Activated CD4-positive, alpha-beta T cell treated with anti-CD3 and anti-CD28 coated beads for 24 hours (primary cell): ENCODE results near the gene CCDC60.

Experiments used
- DNase-seq, 2 donors: peaks; one replicate each; pipeline ENCODE4 v3.0.0-alpha.2; 2020; ENCODE audit warnings: low read depth in 2 of 2

CCDC60 gene

GRCh38 chr12:119384340-119384739 is 49.8 kb downstream of the CCDC60 start:
- DNase-seq: no peak

- DNase-seq: no peak
Observed at GRCh38 chr12:119385659-119386058, 51.1 kb downstream of the CCDC60 start.

DNA sequence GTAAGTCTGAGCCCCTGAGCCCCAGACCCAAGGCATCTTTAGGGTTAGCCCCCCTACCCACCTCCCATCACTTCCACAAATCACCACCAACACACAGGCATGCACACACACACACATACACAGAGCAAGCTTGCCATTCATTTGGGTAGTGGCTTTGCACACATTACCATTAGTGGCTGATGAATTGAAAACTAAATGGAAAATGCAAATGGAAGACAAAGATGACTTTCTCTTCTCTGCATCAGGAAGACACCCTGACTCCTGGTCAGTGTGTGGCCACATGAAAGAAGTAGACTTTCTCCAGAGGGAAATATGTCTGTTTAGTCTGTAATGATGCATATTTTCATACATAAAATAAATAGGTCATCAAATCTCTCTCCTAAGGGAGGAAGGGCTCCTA is 55.2 kb downstream of the CCDC60 start:
- no peak for DNase-seq

DNA sequence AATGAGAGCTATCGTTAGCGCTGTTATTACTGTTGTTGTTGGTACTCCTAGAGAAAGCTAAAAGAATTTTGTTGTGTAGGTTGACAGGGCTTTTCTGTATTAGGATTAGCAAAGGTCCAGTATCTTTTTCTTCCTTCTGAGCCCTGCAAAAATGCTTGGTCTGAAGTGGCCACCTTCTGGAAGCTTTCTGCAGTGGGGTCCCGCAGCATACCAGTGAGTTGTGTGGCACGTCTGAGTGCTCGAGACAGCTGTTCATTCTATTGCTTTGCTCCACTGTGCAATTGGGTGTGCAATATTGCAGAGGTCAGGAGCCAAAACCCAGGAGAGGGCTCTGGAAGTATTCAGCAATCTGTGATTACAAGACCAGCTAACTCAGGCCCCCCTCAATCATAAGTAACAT is 57.1 kb downstream of the CCDC60 start:
- no peak for DNase-seq

DNA sequence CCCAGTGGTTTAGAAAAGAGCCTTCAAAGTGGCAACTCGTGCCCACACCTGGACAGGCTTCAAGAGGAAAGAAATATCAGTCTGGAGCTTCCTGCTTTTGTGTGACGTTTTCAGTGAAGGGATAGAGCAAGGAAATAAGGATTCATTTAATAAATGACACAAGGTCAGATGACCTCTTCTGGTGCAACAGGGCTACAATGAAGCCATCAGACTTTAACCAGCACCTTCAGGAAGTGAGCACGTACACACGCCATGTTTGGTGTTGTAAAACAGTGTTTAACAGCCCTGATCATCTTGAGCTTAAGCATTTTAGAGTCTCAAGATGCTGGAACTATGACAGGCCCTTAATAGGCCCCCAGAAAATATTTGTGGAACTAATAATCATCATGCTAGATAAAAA is 59.1 kb downstream of the CCDC60 start:
- no peak for DNase-seq

DNA sequence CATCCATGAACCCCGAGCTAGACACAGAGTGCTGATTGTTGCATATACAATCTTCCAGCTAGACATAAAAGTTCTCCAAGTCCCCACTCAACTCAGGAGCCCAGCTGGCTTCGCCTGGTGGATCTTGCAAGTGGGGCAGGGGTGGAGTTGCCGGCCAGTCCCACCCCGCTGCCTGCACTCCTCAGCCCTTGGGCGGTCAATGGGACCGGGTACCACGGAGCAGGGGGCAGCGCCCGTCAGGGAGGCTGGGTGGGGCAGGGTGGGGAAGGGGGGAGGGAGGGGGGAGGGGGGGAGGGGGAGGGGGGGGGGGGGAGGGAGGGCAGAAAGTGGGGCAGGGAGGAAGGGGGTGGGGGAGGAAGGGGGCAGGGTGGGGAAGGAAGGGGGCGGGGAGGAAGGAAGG is 63.0 kb downstream of the CCDC60 start:
- no peak for DNase-seq

- no peak for DNase-seq
Observed at GRCh38 chr12:119398190-119398589, 63.7 kb downstream of the CCDC60 start.

GRCh38 chr12:119399301-119399700 is 64.8 kb downstream of the CCDC60 start:
- DNase-seq: no peak

- no peak for DNase-seq
Observed at GRCh38 chr12:119406308-119406707, 71.8 kb downstream of the CCDC60 start.

DNA sequence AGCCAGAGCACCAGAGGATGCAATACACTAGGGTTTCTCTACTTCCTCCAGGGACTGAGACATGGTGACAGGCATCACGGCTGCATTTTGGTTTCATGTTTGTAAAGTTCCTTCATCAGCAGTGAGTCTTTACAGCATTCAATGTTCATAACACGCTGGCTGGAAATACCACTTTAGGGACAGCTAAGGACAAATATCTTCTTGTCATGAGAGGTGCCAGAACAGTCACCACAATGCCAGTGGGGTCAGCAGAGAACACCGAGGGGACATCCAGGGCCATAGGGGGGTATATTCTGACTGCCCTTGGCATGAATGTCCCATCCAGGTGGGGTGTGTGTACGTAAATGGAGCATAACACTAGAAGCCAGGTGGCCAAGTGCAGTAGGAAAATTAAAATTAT is 72.3 kb downstream of the CCDC60 start:
- no peak for DNase-seq

DNA sequence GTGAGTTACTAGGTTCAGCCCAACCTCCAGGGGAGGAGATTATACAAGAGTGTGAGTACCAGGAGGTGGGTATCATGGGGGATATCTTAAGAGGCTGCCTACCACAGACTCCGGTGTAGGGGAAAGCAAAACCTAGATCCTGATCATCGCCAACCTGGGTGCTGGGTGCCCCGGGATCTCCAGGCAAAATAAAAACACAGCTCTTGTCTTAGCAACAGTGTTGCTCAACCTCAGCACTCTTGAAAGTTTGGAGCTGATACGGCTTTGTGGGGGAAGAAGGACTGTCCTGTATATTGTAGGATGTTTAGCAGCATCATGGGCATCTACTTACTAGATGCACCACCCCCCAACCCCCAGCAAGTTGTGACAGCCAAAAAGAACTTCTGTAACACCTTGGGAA is 74.5 kb downstream of the CCDC60 start:
- DNase-seq: no peak

GRCh38 chr12:119410396-119410795 is 75.9 kb downstream of the CCDC60 start:
- no peak for DNase-seq

- no peak for DNase-seq
Observed at GRCh38 chr12:119412306-119412705, 77.8 kb downstream of the CCDC60 start.

GRCh38 chr12:119412811-119413794 is 78.6 kb downstream of the CCDC60 start:
- peak in 1 of 2 donors; percentile 16 for DNase-seq

GRCh38 chr12:119415714-119416113 is 81.2 kb downstream of the CCDC60 start:
- no peak for DNase-seq

- DNase-seq: no peak
Observed at GRCh38 chr12:119417440-119417839, 82.9 kb downstream of the CCDC60 start.

DNA sequence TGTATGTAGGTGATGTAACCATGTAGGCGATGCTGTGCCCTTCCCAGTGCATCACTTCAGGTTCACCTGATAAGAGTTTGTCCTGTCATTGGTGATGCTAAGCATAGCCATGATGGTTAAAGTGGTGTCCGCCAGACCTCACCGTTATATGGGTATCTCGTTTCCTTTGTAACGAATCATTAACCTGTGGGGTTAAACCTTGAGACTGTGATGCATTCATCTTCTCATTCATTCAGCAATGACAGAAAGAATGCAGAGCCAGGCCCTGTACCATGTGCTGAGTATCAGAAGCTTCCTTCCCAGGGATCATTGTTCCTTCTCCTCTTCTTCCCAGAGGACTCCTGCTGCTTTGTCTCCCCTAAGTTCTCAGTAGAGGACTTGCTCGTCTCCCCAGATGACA is 84.9 kb downstream of the CCDC60 start:
- no peak for DNase-seq

DNA sequence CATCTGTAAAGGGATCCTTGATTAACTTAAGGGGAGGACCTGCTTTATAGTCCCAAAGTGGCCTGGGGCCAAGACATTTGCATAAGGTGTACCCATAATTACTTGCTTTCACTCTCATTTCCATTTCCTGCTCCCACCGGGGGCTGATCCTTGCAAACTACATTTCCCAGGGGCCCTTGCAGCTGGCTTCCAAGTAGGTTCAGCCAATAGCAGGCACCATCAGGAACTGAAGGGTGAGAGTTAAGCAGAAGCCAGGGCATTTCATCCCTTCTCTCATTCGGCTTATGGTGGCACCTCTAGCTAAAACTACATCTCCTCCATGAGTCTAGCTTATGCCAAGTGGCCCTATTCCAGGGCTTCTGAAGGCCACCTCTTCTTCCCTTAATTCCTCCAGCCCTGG is 88.8 kb downstream of the CCDC60 start:
- no peak for DNase-seq

DNA sequence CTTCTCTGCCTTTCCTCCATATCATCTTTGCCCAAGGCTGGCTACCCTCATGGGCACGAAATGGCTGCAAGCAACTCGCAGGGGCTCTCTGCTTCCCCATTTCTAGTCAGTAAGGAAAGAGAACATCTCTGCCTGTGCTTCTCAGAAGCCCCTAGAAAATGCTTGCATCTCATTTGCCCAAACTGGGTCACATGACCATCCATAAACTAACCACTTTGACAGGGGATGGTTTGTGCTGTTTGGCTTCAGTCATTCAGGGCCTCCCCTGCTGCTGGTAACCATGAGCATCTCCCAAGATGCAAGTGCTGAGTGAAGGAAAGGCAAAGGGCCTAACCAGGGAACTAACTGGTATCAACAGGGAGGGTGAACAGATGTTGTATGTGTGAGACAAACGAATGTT is 91.1 kb downstream of the CCDC60 start:
- DNase-seq: no peak

GRCh38 chr12:119431151-119431550 is 96.6 kb downstream of the CCDC60 start:
- DNase-seq: no peak

DNA sequence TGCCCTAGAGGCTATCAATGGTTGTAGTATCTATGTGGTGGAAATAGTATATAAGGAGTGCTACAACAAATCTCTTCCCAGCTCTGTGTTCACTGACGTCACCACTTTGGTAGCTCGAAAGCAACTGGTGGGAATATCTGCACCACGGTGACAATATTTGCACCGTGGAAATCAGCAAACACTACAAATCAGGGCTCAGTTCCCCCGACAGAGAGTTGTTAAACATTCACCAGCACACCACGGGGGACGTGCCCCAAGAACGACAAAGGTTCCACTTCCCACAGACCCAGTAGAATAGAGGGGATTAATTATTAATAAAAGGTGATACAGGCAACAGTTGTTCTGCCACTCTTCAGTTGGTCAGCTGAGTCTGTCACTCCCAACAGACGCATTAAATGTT is 98.4 kb downstream of the CCDC60 start:
- DNase-seq: no peak

DNA sequence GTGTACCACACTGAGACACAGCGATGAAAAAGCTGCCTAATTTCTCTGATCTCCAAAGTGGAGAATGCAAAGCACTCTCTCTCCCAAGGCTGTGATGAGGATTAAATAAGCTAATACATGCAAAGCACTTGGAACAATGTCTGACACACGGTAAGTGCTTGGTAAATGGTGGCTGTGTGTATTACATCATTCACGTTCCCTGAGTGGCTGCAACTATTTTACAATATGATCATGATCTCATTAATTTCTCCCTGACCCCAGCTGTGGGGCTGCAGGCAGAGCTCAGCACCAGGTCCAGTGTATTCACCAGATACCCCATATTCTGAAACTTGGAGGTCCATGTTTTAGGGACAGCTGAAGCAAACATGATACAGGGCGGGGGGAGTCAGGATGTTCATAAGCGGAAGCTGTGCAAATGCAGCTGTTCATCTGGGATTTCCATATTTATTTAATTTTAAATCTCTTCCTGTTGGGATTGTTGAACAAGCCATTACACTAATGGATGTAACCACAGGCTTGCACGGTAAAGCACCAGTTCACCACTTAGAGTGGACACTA is 106.4 kb downstream of the CCDC60 start:
- no peak for DNase-seq

GRCh38 chr12:119444462-119445044 is 110.0 kb downstream of the CCDC60 start:
- DNase-seq: peak; percentile 0 to 30
